ENCODE data around the gene SLC39A11. TPM values are rescaled to one million over a fixed set of nuclear protein-coding genes. Genes with fewer than 3 reads are reported as not detected.

The SLC39A11 gene
- total RNA-seq, 1 experiment from 2014 or later: 18.9 TPM

DNA sequence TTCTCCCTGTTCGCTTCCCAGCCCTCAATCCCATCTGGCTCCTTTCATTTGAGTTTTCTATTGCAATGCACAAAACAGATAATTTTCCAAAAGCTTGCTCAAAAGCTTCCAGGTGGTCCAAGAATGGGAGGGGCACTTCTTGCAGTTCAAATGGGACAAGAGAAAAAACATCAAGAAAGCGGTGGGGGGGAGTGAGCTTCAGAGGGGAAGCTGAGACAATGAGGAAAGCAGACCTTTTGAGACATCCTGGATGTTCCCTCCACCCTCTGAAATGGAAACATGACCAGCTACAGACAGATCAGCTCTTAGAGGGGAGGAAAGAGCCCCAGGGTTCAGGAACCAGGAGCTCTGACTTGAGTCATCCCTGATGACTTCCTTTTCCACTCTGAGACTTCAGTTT, 368.2 kb downstream of the SLC39A11 start (continued):
- TF ChIP-seq, protein P1, sequence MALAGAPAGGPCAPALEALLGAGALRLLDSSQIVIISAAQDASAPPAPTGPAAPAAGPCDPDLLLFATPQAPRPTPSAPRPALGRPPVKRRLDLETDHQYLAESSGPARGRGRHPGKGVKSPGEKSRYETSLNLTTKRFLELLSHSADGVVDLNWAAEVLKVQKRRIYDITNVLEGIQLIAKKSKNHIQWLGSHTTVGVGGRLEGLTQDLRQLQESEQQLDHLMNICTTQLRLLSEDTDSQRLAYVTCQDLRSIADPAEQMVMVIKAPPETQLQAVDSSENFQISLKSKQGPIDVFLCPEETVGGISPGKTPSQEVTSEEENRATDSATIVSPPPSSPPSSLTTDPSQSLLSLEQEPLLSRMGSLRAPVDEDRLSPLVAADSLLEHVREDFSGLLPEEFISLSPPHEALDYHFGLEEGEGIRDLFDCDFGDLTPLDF (CRISPR knock-in tag; IDR thresholded peaks at IDR 0.05): no peak
- TF ChIP-seq, protein P2, sequence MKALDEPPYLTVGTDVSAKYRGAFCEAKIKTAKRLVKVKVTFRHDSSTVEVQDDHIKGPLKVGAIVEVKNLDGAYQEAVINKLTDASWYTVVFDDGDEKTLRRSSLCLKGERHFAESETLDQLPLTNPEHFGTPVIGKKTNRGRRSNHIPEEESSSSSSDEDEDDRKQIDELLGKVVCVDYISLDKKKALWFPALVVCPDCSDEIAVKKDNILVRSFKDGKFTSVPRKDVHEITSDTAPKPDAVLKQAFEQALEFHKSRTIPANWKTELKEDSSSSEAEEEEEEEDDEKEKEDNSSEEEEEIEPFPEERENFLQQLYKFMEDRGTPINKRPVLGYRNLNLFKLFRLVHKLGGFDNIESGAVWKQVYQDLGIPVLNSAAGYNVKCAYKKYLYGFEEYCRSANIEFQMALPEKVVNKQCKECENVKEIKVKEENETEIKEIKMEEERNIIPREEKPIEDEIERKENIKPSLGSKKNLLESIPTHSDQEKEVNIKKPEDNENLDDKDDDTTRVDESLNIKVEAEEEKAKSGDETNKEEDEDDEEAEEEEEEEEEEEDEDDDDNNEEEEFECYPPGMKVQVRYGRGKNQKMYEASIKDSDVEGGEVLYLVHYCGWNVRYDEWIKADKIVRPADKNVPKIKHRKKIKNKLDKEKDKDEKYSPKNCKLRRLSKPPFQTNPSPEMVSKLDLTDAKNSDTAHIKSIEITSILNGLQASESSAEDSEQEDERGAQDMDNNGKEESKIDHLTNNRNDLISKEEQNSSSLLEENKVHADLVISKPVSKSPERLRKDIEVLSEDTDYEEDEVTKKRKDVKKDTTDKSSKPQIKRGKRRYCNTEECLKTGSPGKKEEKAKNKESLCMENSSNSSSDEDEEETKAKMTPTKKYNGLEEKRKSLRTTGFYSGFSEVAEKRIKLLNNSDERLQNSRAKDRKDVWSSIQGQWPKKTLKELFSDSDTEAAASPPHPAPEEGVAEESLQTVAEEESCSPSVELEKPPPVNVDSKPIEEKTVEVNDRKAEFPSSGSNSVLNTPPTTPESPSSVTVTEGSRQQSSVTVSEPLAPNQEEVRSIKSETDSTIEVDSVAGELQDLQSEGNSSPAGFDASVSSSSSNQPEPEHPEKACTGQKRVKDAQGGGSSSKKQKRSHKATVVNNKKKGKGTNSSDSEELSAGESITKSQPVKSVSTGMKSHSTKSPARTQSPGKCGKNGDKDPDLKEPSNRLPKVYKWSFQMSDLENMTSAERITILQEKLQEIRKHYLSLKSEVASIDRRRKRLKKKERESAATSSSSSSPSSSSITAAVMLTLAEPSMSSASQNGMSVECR (CRISPR knock-in tag; IDR thresholded peaks at IDR 0.05; ENCODE audit: borderline replicate concordance): no peak
- no peak for TF ChIP-seq ZBTB21 (CRISPR knock-in tag; IDR thresholded peaks at IDR 0.05; ENCODE audit: borderline replicate concordance)
- TF ChIP-seq MXD4 (CRISPR knock-in tag; IDR thresholded peaks at IDR 0.05; ENCODE audit: borderline replicate concordance): no peak
- TF ChIP-seq STAT6 (CRISPR knock-in tag; conservative IDR thresholded peaks at IDR 0.05; ENCODE audit: low read depth): no peak
- TF ChIP-seq ZNF423 (CRISPR knock-in tag; IDR thresholded peaks at IDR 0.05): no peak

- no peak for ATAC-seq
- H3K4me3 Mint-ChIP-seq: no peak overlapping the region
- no peaks in the 10 kb centered on the region for H3K9me3 Mint-ChIP-seq
- H3K27me3 Mint-ChIP-seq (ENCODE audit: low read depth): no peaks in the 10 kb centered on the region
- H3K4me1 Mint-ChIP-seq: peaks cover 58% of the 10 kb centered on the region
- H3K36me3 Mint-ChIP-seq: no peaks in the 10 kb centered on the region
- ChIA-PET CTCF (interaction anchor here (0.7 to 8.4 kb wide), 5 partner anchors 10 to 473 kb away, joined by 3 to 147 read pairs (median 17); no protein-coding TSS in a partner anchor), POLR2A (interaction anchor here (0.8 kb wide), 1 partner anchor 636 kb away, joined by 3 read pairs; no protein-coding TSS in a partner anchor)
- no peak for DNase-seq (ENCODE audit: low spot score)
- H3K27ac Mint-ChIP-seq: no peak overlapping the region
- TF ChIP-seq, protein P3, sequence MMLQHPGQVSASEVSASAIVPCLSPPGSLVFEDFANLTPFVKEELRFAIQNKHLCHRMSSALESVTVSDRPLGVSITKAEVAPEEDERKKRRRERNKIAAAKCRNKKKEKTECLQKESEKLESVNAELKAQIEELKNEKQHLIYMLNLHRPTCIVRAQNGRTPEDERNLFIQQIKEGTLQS (CRISPR knock-in tag; conservative IDR thresholded peaks at IDR 0.05): no peak
- TF ChIP-seq, protein P1 (CRISPR knock-in tag; IDR thresholded peaks at IDR 0.05): no peak
- TF ChIP-seq FOXK1 (CRISPR knock-in tag; IDR thresholded peaks at IDR 0.05) (no peak), ZNF416 (CRISPR knock-in tag; IDR thresholded peaks at IDR 0.05) (no peak), ZNF671 (CRISPR knock-in tag; IDR thresholded peaks at IDR 0.05) (no peak), NR3C1 (CRISPR knock-in tag; conservative IDR thresholded peaks at IDR 0.05; ENCODE audit: low read depth) (no peak), CBFB (CRISPR knock-in tag; IDR thresholded peaks at IDR 0.05; ENCODE audit: low read depth) (no peak), CREB1 (CRISPR knock-in tag; IDR thresholded peaks at IDR 0.05) (no peak)
- TF ChIP-seq, protein P4, sequence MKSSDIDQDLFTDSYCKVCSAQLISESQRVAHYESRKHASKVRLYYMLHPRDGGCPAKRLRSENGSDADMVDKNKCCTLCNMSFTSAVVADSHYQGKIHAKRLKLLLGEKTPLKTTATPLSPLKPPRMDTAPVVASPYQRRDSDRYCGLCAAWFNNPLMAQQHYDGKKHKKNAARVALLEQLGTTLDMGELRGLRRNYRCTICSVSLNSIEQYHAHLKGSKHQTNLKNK (CRISPR knock-in tag; IDR thresholded peaks at IDR 0.05): no peak
- TF ChIP-seq, protein P5, sequence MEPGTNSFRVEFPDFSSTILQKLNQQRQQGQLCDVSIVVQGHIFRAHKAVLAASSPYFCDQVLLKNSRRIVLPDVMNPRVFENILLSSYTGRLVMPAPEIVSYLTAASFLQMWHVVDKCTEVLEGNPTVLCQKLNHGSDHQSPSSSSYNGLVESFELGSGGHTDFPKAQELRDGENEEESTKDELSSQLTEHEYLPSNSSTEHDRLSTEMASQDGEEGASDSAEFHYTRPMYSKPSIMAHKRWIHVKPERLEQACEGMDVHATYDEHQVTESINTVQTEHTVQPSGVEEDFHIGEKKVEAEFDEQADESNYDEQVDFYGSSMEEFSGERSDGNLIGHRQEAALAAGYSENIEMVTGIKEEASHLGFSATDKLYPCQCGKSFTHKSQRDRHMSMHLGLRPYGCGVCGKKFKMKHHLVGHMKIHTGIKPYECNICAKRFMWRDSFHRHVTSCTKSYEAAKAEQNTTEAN (CRISPR knock-in tag; IDR thresholded peaks at IDR 0.05): no peak
- TF ChIP-seq, protein P6, sequence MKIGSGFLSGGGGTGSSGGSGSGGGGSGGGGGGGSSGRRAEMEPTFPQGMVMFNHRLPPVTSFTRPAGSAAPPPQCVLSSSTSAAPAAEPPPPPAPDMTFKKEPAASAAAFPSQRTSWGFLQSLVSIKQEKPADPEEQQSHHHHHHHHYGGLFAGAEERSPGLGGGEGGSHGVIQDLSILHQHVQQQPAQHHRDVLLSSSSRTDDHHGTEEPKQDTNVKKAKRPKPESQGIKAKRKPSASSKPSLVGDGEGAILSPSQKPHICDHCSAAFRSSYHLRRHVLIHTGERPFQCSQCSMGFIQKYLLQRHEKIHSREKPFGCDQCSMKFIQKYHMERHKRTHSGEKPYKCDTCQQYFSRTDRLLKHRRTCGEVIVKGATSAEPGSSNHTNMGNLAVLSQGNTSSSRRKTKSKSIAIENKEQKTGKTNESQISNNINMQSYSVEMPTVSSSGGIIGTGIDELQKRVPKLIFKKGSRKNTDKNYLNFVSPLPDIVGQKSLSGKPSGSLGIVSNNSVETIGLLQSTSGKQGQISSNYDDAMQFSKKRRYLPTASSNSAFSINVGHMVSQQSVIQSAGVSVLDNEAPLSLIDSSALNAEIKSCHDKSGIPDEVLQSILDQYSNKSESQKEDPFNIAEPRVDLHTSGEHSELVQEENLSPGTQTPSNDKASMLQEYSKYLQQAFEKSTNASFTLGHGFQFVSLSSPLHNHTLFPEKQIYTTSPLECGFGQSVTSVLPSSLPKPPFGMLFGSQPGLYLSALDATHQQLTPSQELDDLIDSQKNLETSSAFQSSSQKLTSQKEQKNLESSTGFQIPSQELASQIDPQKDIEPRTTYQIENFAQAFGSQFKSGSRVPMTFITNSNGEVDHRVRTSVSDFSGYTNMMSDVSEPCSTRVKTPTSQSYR (CRISPR knock-in tag; IDR thresholded peaks at IDR 0.05): no peak
- TF ChIP-seq, protein P7, sequence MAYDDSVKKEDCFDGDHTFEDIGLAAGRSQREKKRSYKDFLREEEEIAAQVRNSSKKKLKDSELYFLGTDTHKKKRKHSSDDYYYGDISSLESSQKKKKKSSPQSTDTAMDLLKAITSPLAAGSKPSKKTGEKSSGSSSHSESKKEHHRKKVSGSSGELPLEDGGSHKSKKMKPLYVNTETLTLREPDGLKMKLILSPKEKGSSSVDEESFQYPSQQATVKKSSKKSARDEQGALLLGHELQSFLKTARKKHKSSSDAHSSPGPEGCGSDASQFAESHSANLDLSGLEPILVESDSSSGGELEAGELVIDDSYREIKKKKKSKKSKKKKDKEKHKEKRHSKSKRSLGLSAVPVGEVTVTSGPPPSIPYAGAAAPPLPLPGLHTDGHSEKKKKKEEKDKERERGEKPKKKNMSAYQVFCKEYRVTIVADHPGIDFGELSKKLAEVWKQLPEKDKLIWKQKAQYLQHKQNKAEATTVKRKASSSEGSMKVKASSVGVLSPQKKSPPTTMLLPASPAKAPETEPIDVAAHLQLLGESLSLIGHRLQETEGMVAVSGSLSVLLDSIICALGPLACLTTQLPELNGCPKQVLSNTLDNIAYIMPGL (CRISPR knock-in tag; IDR thresholded peaks at IDR 0.05): no peak
- TF ChIP-seq, protein P8, sequence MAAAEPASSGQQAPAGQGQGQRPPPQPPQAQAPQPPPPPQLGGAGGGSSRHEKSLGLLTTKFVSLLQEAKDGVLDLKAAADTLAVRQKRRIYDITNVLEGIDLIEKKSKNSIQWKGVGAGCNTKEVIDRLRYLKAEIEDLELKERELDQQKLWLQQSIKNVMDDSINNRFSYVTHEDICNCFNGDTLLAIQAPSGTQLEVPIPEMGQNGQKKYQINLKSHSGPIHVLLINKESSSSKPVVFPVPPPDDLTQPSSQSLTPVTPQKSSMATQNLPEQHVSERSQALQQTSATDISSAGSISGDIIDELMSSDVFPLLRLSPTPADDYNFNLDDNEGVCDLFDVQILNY (CRISPR knock-in tag; IDR thresholded peaks at IDR 0.05): no peak
Observed at GRCh38 chr17:72723711-72724110, 368.8 kb downstream of the SLC39A11 start.
